ENCODE measurements around the gene FTCD. TPM values are rescaled to one million over a fixed set of nuclear protein-coding genes. Genes with fewer than 3 reads are reported as not detected.
"Not testable (repeated sequence)": the region's sequence is repeated elsewhere in the genome, so short reads cannot be mapped to it uniquely, and the experiment has no call there.

FTCD gene
- 1 to 10 TPM in 3 of 8 experiments, under 1 TPM in 2, not detected in 3; 0.29 to 4.0 (median 1.1) TPM for total RNA-seq

DNA sequence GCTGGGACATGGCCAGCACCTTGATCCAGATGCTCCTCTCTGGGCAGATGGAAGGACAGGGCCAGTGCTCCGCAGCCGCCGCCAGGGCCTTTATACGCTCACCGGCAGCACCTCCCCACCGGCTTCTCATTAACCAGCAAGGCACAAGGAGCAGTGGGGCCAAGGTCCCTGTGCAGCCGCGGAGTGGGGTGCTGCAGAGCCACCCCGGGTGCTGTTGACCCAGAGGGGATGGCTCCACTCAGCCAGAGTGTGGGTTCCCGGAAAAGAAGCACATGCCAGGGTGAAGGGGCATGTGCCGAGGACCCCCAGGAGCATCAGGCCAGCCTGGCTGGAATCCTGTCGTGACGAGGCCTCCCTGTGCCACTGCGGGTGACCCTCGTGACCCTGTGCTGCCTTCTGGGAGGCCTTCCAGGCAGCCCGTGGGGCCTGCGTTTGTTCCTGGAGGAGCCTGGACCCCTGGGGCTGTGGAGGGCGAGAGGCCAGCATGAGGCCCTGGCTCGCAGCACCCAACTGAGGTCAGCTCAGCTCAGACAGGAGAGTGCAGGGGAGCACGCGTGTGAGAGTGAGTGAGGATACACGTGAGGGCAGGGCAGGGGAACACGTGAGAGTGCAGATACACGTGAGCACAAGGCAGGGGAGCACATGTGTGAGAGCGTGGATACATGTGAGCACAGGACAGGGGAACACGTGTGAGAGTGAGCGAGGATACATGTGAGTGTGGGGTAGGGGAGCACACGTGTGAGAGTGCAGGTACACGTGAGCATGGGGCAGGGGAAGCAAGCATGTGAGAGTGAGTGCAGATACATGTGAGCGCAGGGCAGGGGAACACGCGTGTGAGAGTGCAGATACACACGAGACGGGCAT lies at the start of gene FTCD:
TSS of gene FTCD (minus strand) at position 66 of the 864 bp plus-strand sequence. CDS start at position 10, 56 bp downstream.
- WGBS, 10 experiments: 55 to 60% (median 58%) methylated on average over 1 to 6 of the region's 34 CpGs; no CpG with 5 or more reads in 7 of the 10 experiments
- peak within 1 kb of the TSS in 1 of 2 donors; percentile 40 for H3K27ac ChIP-seq

DNA sequence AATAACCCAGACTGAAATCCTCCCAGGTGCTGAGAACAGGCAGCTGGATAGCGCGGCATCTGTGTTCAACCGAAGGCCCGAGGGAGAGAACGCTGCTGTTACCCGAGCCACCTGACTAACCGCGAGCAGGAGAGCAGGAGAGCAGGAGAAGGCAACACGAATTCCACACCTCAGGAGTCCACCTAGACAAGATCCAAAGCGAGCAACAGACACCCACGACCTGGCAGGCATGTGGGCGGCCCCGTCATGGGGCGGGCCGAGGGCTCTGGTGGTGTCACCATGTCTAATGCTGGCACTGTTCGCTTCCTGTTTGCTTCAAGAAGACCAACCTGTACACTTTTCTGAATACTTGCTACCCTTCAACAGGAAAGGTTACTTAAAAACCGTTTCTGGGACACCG lies 49.8 kb upstream of the FTCD start:
- no peak for ATAC-seq (replicated peaks in 6 of 8)
- WGBS, 10 experiments: 75 to 100% (median 94%) methylated on average over 2 to 11 of the region's 18 CpGs; no CpG with 5 or more reads in 3 of the 10 experiments
- Histone ChIP-seq H3K4me3 (no peak overlapping the region), H3K4me1 (replicated peaks in 1 of 2) (no peaks in the 10 kb centered on the region), H3K27ac (no peak overlapping the region)
- in situ Hi-C loops (cut with MboI; ENCODE audit: low pct_unique_long_range_greater_than_20kb in 2 of 9, low sequenced_read_pairs in 9 of 9, unreplicated experiment in 9 of 9): no loop called here

More for the DNA sequence above, at the start of gene FTCD:
- peak in 1 of 8 experiments; percentile 1 for ATAC-seq (replicated peaks in 6 of 8)
- in situ Hi-C loops (cut with MboI; ENCODE audit: low pct_unique_long_range_greater_than_20kb in 2 of 9, low sequenced_read_pairs in 9 of 9, unreplicated experiment in 9 of 9): no loop called here
- no peak within 1 kb of the TSS for H3K4me3 ChIP-seq
- peaks cover 21 to 25% of the 10 kb centered on the region in 2 donors for H3K4me1 ChIP-seq (replicated peaks in 1 of 2)

DNA sequence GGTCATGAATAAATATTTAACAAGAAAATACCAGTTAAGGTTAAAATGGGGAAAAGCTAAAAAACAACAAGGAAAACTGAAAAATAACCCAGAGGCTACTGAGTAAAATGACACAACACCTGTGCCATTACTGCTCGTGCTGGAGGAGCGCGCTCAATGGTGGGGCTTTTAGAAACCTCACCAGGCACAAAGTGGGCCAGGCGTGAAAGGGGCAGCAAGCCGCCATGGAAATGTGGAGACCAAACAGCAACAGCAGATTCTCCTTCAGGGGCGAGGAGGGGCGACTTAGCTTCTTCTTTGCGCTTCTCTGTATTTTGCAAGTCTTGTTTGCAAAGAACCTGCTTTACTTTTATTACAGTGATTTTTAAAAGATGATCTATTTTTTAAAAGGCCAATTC lies 47.8 kb upstream of the FTCD start:
- no peak for ATAC-seq (replicated peaks in 6 of 8)
- Histone ChIP-seq H3K27ac (no peak overlapping the region), H3K4me1 (replicated peaks in 1 of 2) (no peaks in the 10 kb centered on the region), H3K4me3 (no peak overlapping the region)
- 80 to 100% (median 92%) methylated on average over 1 to 8 of the region's 8 CpGs; no CpG with 5 or more reads in 2 of the 10 experiments for whole genome bisulfite sequencing, 10 experiments
- in situ Hi-C loops (cut with MboI; ENCODE audit: low pct_unique_long_range_greater_than_20kb in 2 of 9, low sequenced_read_pairs in 9 of 9, unreplicated experiment in 9 of 9): no loop called here

GRCh38 chr21:46202592-46203202 lies 47.3 kb upstream of the FTCD start:
- 60 to 100% (median 87%) methylated on average over 1 to 6 of the region's 6 CpGs for WGBS, 10 experiments
- Histone ChIP-seq H3K27ac (no peak overlapping the region), H3K4me1 (replicated peaks in 1 of 2) (no peaks in the 10 kb centered on the region), H3K4me3 (no peak overlapping the region)
- in situ Hi-C loops (cut with MboI; ENCODE audit: low pct_unique_long_range_greater_than_20kb in 2 of 9, low sequenced_read_pairs in 9 of 9, unreplicated experiment in 9 of 9): no loop called here
- peak in 2 of 8 experiments; percentile 47 to 55 for ATAC-seq (replicated peaks in 6 of 8)

DNA sequence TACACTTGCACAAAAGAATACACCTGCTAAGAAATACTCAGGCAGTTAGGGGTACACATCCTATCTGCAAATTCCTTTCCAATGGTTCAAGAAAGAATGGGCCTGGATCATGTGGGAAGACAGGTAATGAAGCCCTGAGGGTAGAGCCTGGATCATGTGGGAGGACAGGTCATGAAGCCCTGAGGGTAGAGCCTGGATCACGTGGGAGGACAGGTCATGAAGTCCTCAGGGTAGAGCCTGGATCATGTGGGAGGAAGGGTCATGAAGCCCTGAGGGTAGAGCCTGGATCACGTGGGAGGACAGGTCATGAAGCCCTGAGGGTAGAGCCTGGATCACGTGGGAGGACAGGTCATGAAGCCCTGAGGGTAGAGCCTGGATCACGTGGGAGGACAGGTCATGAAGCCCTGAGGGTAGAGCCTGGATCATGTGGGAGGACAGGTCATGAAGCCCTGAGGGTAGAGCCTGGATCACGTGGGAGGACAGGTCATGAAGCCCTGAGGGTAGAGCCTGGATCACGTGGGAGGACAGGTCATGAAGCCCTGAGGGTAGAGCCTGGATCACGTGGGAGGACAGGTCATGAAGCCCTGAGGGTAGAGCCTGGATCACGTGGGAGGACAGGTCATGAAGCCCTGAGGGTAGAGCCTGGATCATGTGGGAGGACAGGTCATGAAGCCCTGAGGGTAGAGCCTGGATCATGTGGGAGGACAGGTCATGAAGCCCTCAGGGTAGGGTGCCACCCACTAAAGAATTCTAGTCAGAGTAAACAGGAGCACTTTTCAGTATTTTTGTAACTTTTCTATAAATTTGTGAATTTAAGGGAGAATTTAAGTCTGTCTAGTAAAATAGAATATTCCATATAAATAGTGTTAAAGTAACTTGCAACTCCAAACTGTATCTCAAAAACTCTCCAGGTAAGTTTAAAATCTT lies 45.8 kb upstream of the FTCD start:
- in situ Hi-C loops (cut with MboI; ENCODE audit: low pct_unique_long_range_greater_than_20kb in 2 of 9, low sequenced_read_pairs in 9 of 9, unreplicated experiment in 9 of 9); H3K4me3 ChIP-seq; H3K27ac ChIP-seq; H3K4me1 ChIP-seq (replicated peaks in 1 of 2); ATAC-seq (replicated peaks in 6 of 8): not testable (repeated sequence)
- 100% methylated on average over 1 of the region's 8 CpGs; no CpG with 5 or more reads in 8 of the 10 experiments for WGBS, 10 experiments

GRCh38 chr21:46199436-46200373 lies 44.3 kb upstream of the FTCD start:
- H3K4me3 ChIP-seq: no peak overlapping the region
- H3K4me1 ChIP-seq (replicated peaks in 1 of 2): no peaks in the 10 kb centered on the region
- no peak overlapping the region for H3K27ac ChIP-seq
- ATAC-seq (replicated peaks in 6 of 8): no peak
- WGBS, 10 experiments: 60 to 96% (median 76%) methylated on average over 4 to 12 of the region's 13 CpGs
- in situ Hi-C loops (cut with MboI; ENCODE audit: low pct_unique_long_range_greater_than_20kb in 2 of 9, low sequenced_read_pairs in 9 of 9, unreplicated experiment in 9 of 9): loop anchor here in 1 of 9 experiments (25.0 kb wide), 1 partner anchor 212 kb away; the partner anchor contains the start of gene COL6A1

GRCh38 chr21:46196733-46197132 lies 41.4 kb upstream of the FTCD start:
- ATAC-seq (replicated peaks in 6 of 8): no peak
- in situ Hi-C loops (cut with MboI; ENCODE audit: low pct_unique_long_range_greater_than_20kb in 2 of 9, low sequenced_read_pairs in 9 of 9, unreplicated experiment in 9 of 9): loop anchor here in 1 of 9 experiments (25.0 kb wide), 1 partner anchor 209 kb away; the partner anchor contains the start of gene COL6A1
- H3K27ac ChIP-seq: no peak overlapping the region
- H3K4me1 ChIP-seq (replicated peaks in 1 of 2): no peaks in the 10 kb centered on the region
- 80 to 100% (median 91%) methylated on average over 1 to 15 of the region's 20 CpGs; no CpG with 5 or more reads in 3 of the 10 experiments for WGBS, 10 experiments
- no peak overlapping the region for H3K4me3 ChIP-seq

GRCh38 chr21:46195595-46196195 lies 40.3 kb upstream of the FTCD start:
- H3K4me1 ChIP-seq (replicated peaks in 1 of 2): peaks cover 6% of the 10 kb centered on the region in 2 donors
- in situ Hi-C loops (cut with MboI; ENCODE audit: low pct_unique_long_range_greater_than_20kb in 2 of 9, low sequenced_read_pairs in 9 of 9, unreplicated experiment in 9 of 9): loop anchor here in 1 of 9 experiments (25.0 kb wide), 1 partner anchor 208 kb away; the partner anchor contains the start of gene COL6A1
- ATAC-seq (replicated peaks in 6 of 8): no peak
- WGBS, 10 experiments: 63 to 96% (median 92%) methylated on average over 1 to 17 of the region's 20 CpGs; no CpG with 5 or more reads in 3 of the 10 experiments
- no peak overlapping the region for H3K27ac ChIP-seq
- no peak overlapping the region for H3K4me3 ChIP-seq

- ATAC-seq (replicated peaks in 6 of 8): peak in 2 of 8 experiments; percentile 16 to 19
- no peak overlapping the region for H3K4me3 ChIP-seq
- WGBS, 10 experiments: 80 to 100% (median 93%) methylated on average over 1 to 8 of the region's 34 CpGs; no CpG with 5 or more reads in 4 of the 10 experiments
- in situ Hi-C loops (cut with MboI; ENCODE audit: low pct_unique_long_range_greater_than_20kb in 2 of 9, low sequenced_read_pairs in 9 of 9, unreplicated experiment in 9 of 9): loop anchor here in 1 of 9 experiments (25.0 kb wide), 1 partner anchor 207 kb away; the partner anchor contains the start of gene COL6A1
- no peak overlapping the region for H3K27ac ChIP-seq
- peaks cover 15% of the 10 kb centered on the region in 2 donors for H3K4me1 ChIP-seq (replicated peaks in 1 of 2)
Observed at GRCh38 chr21:46194374-46195334, 39.3 kb upstream of the FTCD start.

DNA sequence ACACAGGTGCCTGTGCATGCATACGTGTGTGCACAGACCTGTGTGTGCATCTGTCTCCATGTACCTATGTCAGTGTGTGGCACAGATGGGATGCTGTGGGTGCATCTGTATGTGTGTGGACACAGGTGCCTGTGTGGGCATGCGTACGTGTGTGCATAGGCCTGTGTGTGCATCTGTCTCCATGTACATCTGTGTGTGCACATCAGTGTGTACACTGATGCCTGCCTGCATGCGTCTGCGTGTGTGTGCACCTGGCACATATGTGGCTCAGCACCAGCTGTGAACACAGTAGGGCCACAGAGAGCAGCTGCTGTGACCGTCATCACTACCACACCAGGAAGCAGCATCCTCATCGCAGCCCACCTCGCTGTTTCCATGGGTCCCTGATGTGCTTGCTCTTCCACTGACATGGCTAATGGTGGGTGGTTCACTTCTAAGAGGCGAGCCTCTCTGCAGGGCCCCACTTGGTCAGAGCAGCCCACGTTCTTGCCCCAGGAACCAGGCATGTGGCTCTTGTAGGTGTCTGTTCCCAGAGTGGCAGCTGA lies 38.5 kb upstream of the FTCD start:
- peaks cover 22 to 23% of the 10 kb centered on the region in 2 donors for H3K4me1 ChIP-seq (replicated peaks in 1 of 2)
- no peak overlapping the region for H3K27ac ChIP-seq
- WGBS, 10 experiments: 95 to 100% (median 100%) methylated on average over 1 to 4 of the region's 10 CpGs; no CpG with 5 or more reads in 7 of the 10 experiments
- ATAC-seq (replicated peaks in 6 of 8): peak in 3 of 8 experiments; percentile 8 to 28 (median 21)
- in situ Hi-C loops (cut with MboI; ENCODE audit: low pct_unique_long_range_greater_than_20kb in 2 of 9, low sequenced_read_pairs in 9 of 9, unreplicated experiment in 9 of 9): loop anchor here in 1 of 9 experiments (25.0 kb wide), 1 partner anchor 207 kb away; the partner anchor contains the start of gene COL6A1
- H3K4me3 ChIP-seq: no peak overlapping the region

Measured in motor neuron (in vitro differentiated cells).